GM12878 (cell line): ENCODE results near the gene RUFY3. TPM values are rescaled to one million over a fixed set of nuclear protein-coding genes. Genes with fewer than 3 reads are reported as not detected.

ENCODE experiments used
- ATAC-seq: fragments of 200-7000 bp; cut with Tn5 transposase; 3 replicates; pipeline ENCODE4 v1.9.1; 2020; ENCODE audit warnings: mild to moderate bottlenecking, moderate library complexity
- BruUV-seq: library from RNA; stranded (reverse); fragments of 400-500 nt; replicated peaks from 2 replicates; lab custom pipeline; 2021; lab: Mats Ljungman, UMichigan
- CTCF ChIA-PET: fragments of 300-600 bp; sonication (Branson Sonifier 250); formaldehyde crosslinking; extraction: SDS; loops from one replicate; lab custom pipeline; 2021; ENCODE audit warnings: inconsistent platforms; lab: Yijun Ruan, JAX
- POLR2A ChIA-PET: fragments of 350-600 bp; formaldehyde crosslinking; extraction: SDS; loops from one replicate; lab custom pipeline; 2021; ENCODE audit warnings: inconsistent platforms; lab: Charles Lee
- RAD21 ChIA-PET: fragments of 300-600 bp; sonication (Branson Sonifier 250); formaldehyde crosslinking; loops from one replicate; lab custom pipeline; 2023; ENCODE audit warnings: antibody characterized with exemption; ENCODE audit not compliant: unreplicated experiment; lab: Charles Lee
- SMC1A ChIA-PET: fragments of 300-600 bp; sonication (Branson Sonifier 250); formaldehyde crosslinking; loops from one replicate; lab custom pipeline; 2023; ENCODE audit not compliant: unreplicated experiment, uncharacterized antibody; lab: Charles Lee
- DNase-seq: peaks from one replicate; pipeline ENCODE4 v3.0.0-alpha.2; 2011; ENCODE audit warnings: low read depth, low spot score
- FAIRE-seq: peaks from 3 replicates; lab custom pipeline; 2011; peaks lifted over from hg19 to GRCh38; lab: Jason Lieb, UNC
- H2AFZ ChIP-seq: 2 replicates; pipeline ENCODE4 v1.6.0; 2011; ENCODE audit warnings: low read depth, low read length, control low read depth; ENCODE audit not compliant: control insufficient read depth
- H3K27ac ChIP-seq: 2 replicates; pipeline ENCODE4 v1.5.1; 2011; ENCODE audit warnings: control low read depth; ENCODE audit not compliant: control insufficient read depth, insufficient read depth
- H3K27me3 ChIP-seq, 2 experiments: replicated peaks in 1 of 2; 2 replicates each; pipeline versions ENCODE4 v1.6.0 to v1.6.1; 2011; ENCODE audit warnings: low read length in 1 of 2; ENCODE audit not compliant: control insufficient read depth in 2 of 2, insufficient read depth in 2 of 2
- H3K36me3 ChIP-seq, 2 experiments: 2 replicates each; pipeline ENCODE4 v1.5.1; 2011; ENCODE audit warnings: low read length in 1 of 2; ENCODE audit not compliant: control insufficient read depth in 2 of 2, insufficient read depth in 2 of 2
- H3K4me1 ChIP-seq: 2 replicates; pipeline ENCODE4 v1.6.1; 2011; ENCODE audit warnings: mild to moderate bottlenecking, low read length, moderate library complexity, mixed read lengths; ENCODE audit not compliant: control insufficient read depth, insufficient read depth
- H3K4me2 ChIP-seq: 2 replicates; pipeline ENCODE4 v1.6.0; 2011; ENCODE audit warnings: control low read depth; ENCODE audit not compliant: control insufficient read depth, insufficient read depth
- H3K4me3 ChIP-seq: fragments of 200-600 bp; sonication (generic); 2 replicates; pipeline ENCODE4 v1.5.1; 2016
- H3K79me2 ChIP-seq: 2 replicates; pipeline ENCODE4 v1.6.0; 2011; ENCODE audit warnings: low read length; ENCODE audit not compliant: control insufficient read depth, insufficient read depth
- H3K9ac ChIP-seq: 2 replicates; pipeline ENCODE4 v1.8.0; 2011; ENCODE audit warnings: low read length, control low read depth, mixed read lengths; ENCODE audit not compliant: control insufficient read depth, insufficient read depth
- H3K9me3 ChIP-seq: replicated peaks from 3 replicates; pipeline ENCODE4 v1.5.1; 2011; ENCODE audit warnings: mild to moderate bottlenecking, low read length; ENCODE audit not compliant: control insufficient read depth, insufficient read depth
- H4K20me1 ChIP-seq: 2 replicates; pipeline ENCODE4 v1.6.0; 2011; ENCODE audit not compliant: control insufficient read depth, insufficient read depth
- BCLAF1 ChIP-seq: fragments of 450-650 bp; IDR thresholded peaks from 2 replicates; pipeline ENCODE4 v1.6.1; 2017; ENCODE audit warnings: antibody characterized with exemption, mild to moderate bottlenecking, moderate library complexity
- BRCA1 ChIP-seq: IDR thresholded peaks from 2 replicates; pipeline ENCODE4 v1.6.1; 2011; ENCODE audit warnings: low read depth, low read length, improper control_type of control experiment
- CBX3 ChIP-seq: fragments of 200-600 bp; sonication (generic); IDR thresholded peaks from 2 replicates; pipeline ENCODE4 v1.6.1; 2016; ENCODE audit warnings: low read depth, borderline replicate concordance
- E2F8 ChIP-seq: fragments of 450-650 bp; IDR thresholded peaks from 2 replicates; pipeline ENCODE4 v1.6.1; 2018; ENCODE audit warnings: mild to moderate bottlenecking, low read depth, moderate library complexity; ENCODE audit not compliant: partially characterized antibody
- EGR1 ChIP-seq, 2 experiments: IDR thresholded peaks; 1 replicate in 1 of 2; 2 replicates in 1 of 2; pipeline ENCODE4 v1.6.1; 2011 to 2012; ENCODE audit warnings: low read depth in 2 of 2, low read length in 2 of 2, borderline replicate concordance in 1 of 2, mild to moderate bottlenecking in 1 of 2, moderate library complexity in 1 of 2
- HCFC1 ChIP-seq: fragments of 150-350 bp; IDR thresholded peaks from 2 replicates; pipeline ENCODE4 v1.6.1; 2014; ENCODE audit warnings: low read length
- IRF5 ChIP-seq: fragments of 450-650 bp; IDR thresholded peaks from 2 replicates; pipeline ENCODE4 v1.6.1; 2017; ENCODE audit warnings: borderline replicate concordance
- MEF2A ChIP-seq: IDR thresholded peaks from 2 replicates; pipeline ENCODE4 v1.6.1; 2011; ENCODE audit warnings: low read depth, mild to moderate bottlenecking, low read length, moderate library complexity; ENCODE audit not compliant: insufficient read depth
- NBN ChIP-seq: fragments of 450-650 bp; IDR thresholded peaks from 2 replicates; pipeline ENCODE4 v1.6.1; 2016
- POLR2AphosphoS2 ChIP-seq: IDR thresholded peaks from 2 replicates; pipeline ENCODE4 v1.6.1; 2011; ENCODE audit warnings: low read depth, mild to moderate bottlenecking, low read length, improper control_type of control experiment, moderate library complexity
- RAD51 ChIP-seq: fragments of 450-650 bp; IDR thresholded peaks from 2 replicates; pipeline ENCODE4 v1.6.1; 2016; ENCODE audit warnings: moderate library complexity, mild to moderate bottlenecking, inconsistent platforms
- SIN3A ChIP-seq: IDR thresholded peaks from 2 replicates; pipeline ENCODE4 v1.6.1; 2012; ENCODE audit warnings: low read depth, low read length, improper control_type of control experiment
- SMAD5 ChIP-seq: IDR thresholded peaks from 2 replicates; pipeline ENCODE4 v1.6.1; 2016; ENCODE audit warnings: antibody characterized with exemption, low read depth
- SMC3 ChIP-seq: IDR thresholded peaks from 2 replicates; pipeline ENCODE4 v1.6.1; 2011; ENCODE audit warnings: low read length, improper control_type of control experiment, borderline replicate concordance
- STAT1 ChIP-seq: fragments of 450-650 bp; conservative IDR thresholded peaks from 2 replicates; pipeline ENCODE4 v1.6.1; 2014; ENCODE audit warnings: antibody characterized with exemption, mild to moderate bottlenecking
- WGBS: methylation state at CpG from one replicate; pipeline ENCODE4 v1.1.6; 2016; ENCODE audit warnings: low lambda C conversion rate; ENCODE audit not compliant: insufficient replicate concordance, insufficient coverage; ENCODE audit errors: missing lambda C conversion rate; 5-methylcytosine and 5-hydroxymethylcytosine counted together
- in situ Hi-C: fragments of 300-500 bp; cut with MboI; formaldehyde crosslinking; loops from 9 replicates; pipeline ENCODE4 v1.14.3; 2018; ENCODE audit warnings: mixed read lengths
- intact Hi-C: fragments of 100-400 bp; cut with micrococcal nuclease; formaldehyde crosslinking; loops from one replicate; pipeline ENCODE4 v1.14.2; 2022; ENCODE audit not compliant: unreplicated experiment
- polyA plus RNA-seq, 11 experiments: library from polyadenylated mRNA; depleted of rRNA in 4 of 11; unstranded in 6 of 11; stranded (reverse) in 5 of 11; fragments of >200 nt; fragmentation: Nextera tagmentation in 4 of 11; fragmentation: Illumina TruSeq in 1 of 11; extraction: Ambion mirVana in 4 of 11; extraction: Trizol in 1 of 11; gene quantifications; 1 replicate in 1 of 11; 2 replicates in 10 of 11; pipeline versions ENCODE4 v1.2.1 to v1.2.3, GENCODE V29; 2011 to 2016; ENCODE audit warnings: inconsistent platforms in 2 of 11, missing spikeins in 2 of 11, low read depth in 1 of 11
- total RNA-seq, 4 experiments: library from RNA; depleted of rRNA in 3 of 4; stranded (reverse); fragments of >200 nt in 3 of 4; fragmentation: Illumina TruSeq in 1 of 4; extraction: Trizol in 1 of 4; gene quantifications; 2 replicates each; pipeline versions ENCODE4 v1.2.1 to v1.2.3, GENCODE V29; 2013 to 2021

Gene RUFY3
- total and polyA plus RNA-seq, 10 of the 15 experiments (the other 5 are each of a cell fraction or from before 2014, with no cell fraction given) = 5.1 to 28.3 (median 13.1) TPM

- ATAC-seq (no peak), DNase-seq (no peak), FAIRE-seq (no peak)
- Histone ChIP-seq H3K79me2 (peaks cover 47% of the 10 kb centered on the region), H3K9me3 (no peaks in the 10 kb centered on the region), H3K4me1 (peaks cover 2% of the 10 kb centered on the region), H3K36me3 (peaks cover 0 to 12% of the 10 kb centered on the region in 2 experiments; a peak in 1 of 4 replicates), H3K4me3 (peak overlapping the region; percentile 85), H3K9ac (peak overlapping the region; percentile 90), H3K4me2 (peak overlapping the region; percentile 87), H2AFZ (no peak overlapping the region), H4K20me1 (no peaks in the 10 kb centered on the region), H3K27ac (peak overlapping the region; percentile 85), H3K27me3 (no peaks in the 10 kb centered on the region)
- intact Hi-C loops = loop anchor here (2.0 to 10.0 kb wide), 7 partner anchors 89 to 1277 kb away; partner anchors contain the start of genes DCK and UTP3
- POLR2A ChIA-PET = interaction anchor here (0.6 to 2.5 kb wide), 10 partner anchors 11 to 157 kb away, joined by 3 to 16 read pairs (median 4); partner anchors contain the start of genes DCK and MOB1B
- TF ChIP-seq BCLAF1 = no peak
- TF ChIP-seq CBX3 = no peak
- no peak for TF ChIP-seq MEF2A
- TF ChIP-seq SIN3A = no peak
- TF ChIP-seq SMAD5 = no peak
- no peak for TF ChIP-seq POLR2AphosphoS2
- no peak for TF ChIP-seq HCFC1
- TF ChIP-seq NBN = no peak
- TF ChIP-seq IRF5 = no peak
- TF ChIP-seq STAT1 = no peak
- TF ChIP-seq BRCA1 = no peak
- no peak for TF ChIP-seq E2F8
- TF ChIP-seq RAD51 = no peak
- no peak for TF ChIP-seq SMC3
- no peak for TF ChIP-seq EGR1 (IDR thresholded peaks at IDR 0.05; ENCODE audit: borderline replicate concordance in 1 of 2, low read depth in 2 of 2, low read length in 2 of 2)
- SMC1A ChIA-PET = interaction anchor here (0.6 to 4.3 kb wide), 19 partner anchors 18 to 171 kb away, joined by 3 to 24 read pairs (median 3); partner anchors contain the start of gene DCK
- in situ Hi-C loops = no loop called here
- RAD21 ChIA-PET = interaction anchor here (0.7 to 3.3 kb wide), 14 partner anchors 10 to 171 kb away, joined by 3 to 21 read pairs (median 4); partner anchors contain the start of gene MOB1B
- no TSS peak for BruUV-seq
- CTCF ChIA-PET = interaction anchor here (1.1 to 2.1 kb wide), 5 partner anchors 15 to 171 kb away, joined by 4 to 8 read pairs (median 5); partner anchors contain the start of gene MOB1B
- 47% methylated on average over 2 of the region's 4 CpGs for WGBS
These were observed 116.4 kb downstream of the RUFY3 start for GRCh38 chr4:70838204-70838603.
